Fibroblast of skin of right biceps (primary cell): Measurements from ENCODE around the gene ITGAE.
"Not testable (repeated sequence)": the region's sequence is repeated elsewhere in the genome, so short reads cannot be mapped to it uniquely, and the experiment has no call there.

ENCODE experiments used
- DNase-seq: peaks from one replicate; pipeline ENCODE4 v3.0.0-alpha.2; 2013

ITGAE gene

DNA sequence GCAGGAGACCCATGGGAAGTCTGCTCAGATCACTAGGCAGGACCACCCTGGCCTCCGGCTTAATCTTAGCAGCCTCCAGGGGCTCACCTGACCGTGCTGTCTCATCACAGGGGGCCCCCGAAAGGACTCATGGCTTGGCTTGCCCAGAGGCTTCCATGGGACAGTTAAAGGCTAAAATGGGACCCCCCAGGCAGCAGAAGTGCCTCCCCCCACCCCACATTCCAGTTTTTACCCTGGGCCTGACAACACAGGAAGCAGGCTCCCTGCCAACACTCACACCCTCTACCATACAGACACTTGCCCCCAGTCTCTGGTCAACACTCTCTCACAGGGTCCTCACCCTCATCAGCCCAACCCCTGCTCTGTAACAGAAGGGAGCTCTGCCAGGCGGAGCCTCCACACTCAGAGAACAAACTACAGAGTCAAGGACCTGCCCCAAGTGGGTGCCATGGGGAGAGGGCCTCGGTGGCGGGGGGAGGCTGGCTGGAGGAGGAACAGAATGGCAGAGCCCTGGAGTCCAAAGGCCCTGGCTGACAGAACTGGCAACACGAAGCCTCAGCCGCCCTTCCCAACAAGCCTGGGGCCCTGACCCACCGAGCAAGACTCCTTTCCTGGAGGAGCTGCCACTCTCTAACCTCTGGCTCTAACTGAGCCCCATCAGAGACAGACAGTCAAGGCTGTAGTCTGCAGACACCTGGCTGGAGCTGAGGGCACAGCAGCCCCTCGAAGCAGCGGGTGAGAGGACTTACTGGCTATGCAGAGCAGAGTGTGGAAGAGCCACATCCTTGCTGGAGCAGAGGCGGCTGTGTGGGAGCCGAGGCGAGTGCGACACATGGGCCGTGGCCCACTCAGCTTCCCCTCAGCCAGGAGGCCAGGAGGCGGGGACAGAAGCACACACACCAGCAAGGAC, at the start of gene ITGAE:
ITGAE (minus strand) TSS at position 827 of the 910 bp plus-strand sequence; CDS start at position 783, 44 bp downstream.
- DNase-seq, result no peak

- DNase-seq, result peak; percentile 15
Observed at GRCh38 chr17:3848229-3848835, 47.3 kb upstream of the ITGAE start.

DNA sequence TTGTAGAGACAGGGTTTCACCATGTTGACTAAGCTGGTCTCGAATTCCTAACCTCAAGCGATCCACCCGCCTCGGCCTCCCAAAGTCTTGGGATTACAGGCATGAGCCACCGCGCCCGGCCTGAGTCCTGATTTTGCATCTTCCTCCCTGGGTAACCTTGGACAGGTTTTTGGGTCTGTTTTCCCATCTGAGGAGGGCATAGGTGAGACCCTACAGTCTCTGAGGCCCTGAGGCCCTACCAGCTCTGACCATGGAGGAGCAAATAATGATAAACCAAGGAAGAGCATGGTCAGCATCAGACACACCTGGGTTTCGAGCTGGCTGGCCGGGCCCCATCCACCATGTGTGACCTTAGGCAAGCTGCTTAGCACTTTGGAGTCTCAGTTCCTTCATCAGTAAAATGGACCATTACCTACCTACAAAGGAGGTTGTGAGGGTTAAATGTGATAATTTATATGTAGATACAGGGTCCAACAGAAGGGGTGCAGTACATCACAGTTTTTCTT, 46.2 kb upstream of the ITGAE start:
- DNase-seq, result no peak

DNA sequence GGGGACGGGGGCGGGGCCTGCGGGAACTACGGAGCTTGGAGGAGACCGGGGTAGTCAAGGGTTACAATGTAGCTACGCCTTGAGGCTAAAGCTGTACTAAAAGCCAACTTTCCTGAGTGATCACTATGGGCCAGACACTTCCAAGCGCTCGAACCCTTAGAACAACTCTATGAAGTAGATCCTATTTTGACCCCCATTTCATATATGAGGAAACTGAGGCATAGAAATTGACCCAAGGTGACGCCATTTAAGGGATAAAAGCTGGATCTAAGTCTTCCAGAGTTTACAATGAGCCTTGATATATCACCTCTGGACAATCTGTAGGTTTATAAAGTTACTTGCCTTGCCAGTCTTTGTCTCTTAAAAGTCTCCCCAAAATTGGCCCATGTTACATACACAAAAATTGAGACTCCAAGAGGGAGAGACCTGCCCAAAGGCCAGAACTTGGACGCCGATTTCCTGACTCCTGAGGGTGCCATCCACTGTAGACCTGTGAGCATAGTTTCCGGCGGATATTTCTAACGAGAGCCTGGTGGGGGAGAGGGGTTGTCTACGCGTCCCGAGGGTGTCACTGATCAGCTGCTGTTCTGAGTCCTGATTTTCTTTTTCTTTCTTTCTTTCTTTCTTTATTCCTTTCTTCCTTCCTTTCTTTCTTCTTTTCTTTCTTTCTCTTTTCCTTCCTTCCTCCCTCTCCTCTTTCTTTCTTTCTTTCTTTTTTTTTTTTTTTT, 45.6 kb upstream of the ITGAE start:
- DNase-seq, result no peak

GRCh38 chr17:3845621-3846436, 44.8 kb upstream of the ITGAE start, which contains the start of gene NCBP3:
NCBP3 (minus strand) TSS chr17:3846246; CDS start chr17:3846223, 23 bp downstream.
- DNase-seq, result peak; percentile 92

GRCh38 chr17:3845291-3845620, 44.3 kb upstream of the ITGAE start:
- peak; percentile 7 for DNase-seq

GRCh38 chr17:3844556-3844955, 43.6 kb upstream of the ITGAE start:
- DNase-seq, result not testable (repeated sequence)

GRCh38 chr17:3843935-3844516, 43.0 kb upstream of the ITGAE start:
- DNase-seq, result peak; percentile 36

DNA sequence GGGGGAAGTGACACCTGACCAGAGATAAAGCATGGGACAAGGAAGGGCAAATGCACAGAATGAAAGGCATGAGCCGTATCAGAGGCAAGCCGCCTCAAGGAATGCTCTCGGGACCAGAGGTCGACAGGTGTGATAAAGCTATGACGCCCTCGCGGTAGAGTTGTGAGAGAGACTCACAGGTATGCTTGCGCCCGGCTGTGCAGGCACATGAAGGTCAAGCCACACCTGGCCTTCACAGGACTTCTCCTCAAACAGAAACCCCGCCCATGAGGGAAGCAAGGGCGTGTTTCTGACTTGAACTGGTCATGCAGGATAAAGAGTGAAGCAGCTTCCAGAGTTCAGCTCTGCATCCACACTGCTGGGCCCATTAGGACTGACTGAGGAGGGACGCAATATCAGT, 37.2 kb upstream of the ITGAE start:
- DNase-seq, result no peak

DNA sequence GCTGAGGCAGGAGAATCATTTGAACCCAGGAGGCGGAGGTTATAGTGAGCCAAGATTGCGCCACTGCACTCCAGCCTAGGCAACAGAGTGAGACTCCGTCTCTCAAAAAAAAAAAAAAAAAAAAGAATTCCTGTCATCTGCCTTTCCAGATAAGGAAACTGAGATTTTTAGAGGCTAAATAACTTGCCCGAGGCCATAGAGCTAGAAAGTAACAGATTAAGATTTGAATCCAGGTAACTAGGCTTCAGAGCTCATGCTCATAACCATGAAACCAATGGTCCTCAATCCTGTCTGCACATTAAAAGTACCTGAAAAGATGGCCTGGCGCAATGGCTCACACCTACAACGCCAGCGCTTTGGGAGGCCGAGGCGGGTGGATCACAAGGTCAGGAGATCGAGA, 35.6 kb upstream of the ITGAE start:
- DNase-seq, result no peak

- DNase-seq, result no peak
Observed at GRCh38 chr17:3835410-3836229, 34.6 kb upstream of the ITGAE start.

DNA sequence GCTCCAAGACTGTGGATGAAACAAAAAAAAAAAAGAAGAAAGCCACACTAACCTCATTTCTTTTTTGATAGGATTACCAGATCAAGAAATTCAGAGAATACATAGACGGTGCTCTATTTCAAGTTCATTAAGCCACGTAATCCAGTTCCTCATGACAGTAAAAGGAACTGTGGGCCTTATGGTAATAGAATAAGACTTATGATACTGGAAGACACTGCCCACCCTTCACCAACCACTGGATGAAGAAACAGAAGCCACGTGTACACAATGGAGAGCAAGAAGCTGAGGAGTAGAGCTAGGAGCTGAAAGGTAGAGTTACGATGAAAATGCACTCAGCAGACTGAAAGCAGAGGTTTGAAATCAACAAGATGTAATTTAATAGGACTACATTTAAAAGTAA, 33.8 kb upstream of the ITGAE start:
- no peak for DNase-seq

GRCh38 chr17:3828852-3829232, 27.9 kb upstream of the ITGAE start:
- no peak for DNase-seq

GRCh38 chr17:3828151-3828851, 27.3 kb upstream of the ITGAE start:
- DNase-seq, result no peak

GRCh38 chr17:3827124-3827773, 26.3 kb upstream of the ITGAE start:
- peak; percentile 73 for DNase-seq

DNA sequence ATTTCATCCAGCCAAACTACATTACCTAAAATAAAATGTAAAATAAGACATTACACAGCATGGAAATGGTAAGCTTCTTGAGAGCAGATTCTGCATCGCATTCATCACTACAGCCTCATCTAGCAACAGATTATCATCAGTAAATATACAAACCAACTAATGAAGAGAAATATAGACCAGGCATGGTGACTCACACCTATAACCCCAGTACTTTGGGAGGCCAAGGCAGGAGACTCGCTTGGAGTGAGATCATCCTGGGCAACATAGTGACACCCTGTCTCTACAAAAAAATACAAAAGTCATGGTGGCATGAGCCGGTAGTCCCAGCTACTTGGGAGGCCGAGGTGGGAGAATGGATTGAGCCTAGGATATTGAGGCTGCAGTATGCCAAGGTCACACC, 25.2 kb upstream of the ITGAE start:
- peak; percentile 41 for DNase-seq

GRCh38 chr17:3821101-3821500, 20.1 kb upstream of the ITGAE start:
- DNase-seq, result no peak

DNA sequence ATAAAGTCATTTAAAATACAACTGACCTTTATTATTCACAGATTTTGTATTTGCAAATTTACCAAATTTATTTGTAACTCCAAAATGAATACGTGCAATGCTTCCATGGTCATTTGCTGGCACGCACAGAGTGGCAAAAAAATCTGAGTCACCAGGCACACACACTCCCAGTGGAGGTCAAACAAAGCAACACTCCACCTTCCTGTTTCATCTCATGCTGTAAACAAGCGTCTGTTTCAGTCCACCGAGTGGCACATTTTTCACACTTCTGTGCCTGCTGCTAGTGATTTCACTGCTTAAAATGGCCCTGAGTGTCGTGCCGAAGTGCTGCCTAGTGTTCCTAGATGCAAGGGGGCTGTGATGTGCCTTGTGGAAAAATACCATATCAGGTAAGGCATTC, 17.8 kb upstream of the ITGAE start:
- no peak for DNase-seq

DNA sequence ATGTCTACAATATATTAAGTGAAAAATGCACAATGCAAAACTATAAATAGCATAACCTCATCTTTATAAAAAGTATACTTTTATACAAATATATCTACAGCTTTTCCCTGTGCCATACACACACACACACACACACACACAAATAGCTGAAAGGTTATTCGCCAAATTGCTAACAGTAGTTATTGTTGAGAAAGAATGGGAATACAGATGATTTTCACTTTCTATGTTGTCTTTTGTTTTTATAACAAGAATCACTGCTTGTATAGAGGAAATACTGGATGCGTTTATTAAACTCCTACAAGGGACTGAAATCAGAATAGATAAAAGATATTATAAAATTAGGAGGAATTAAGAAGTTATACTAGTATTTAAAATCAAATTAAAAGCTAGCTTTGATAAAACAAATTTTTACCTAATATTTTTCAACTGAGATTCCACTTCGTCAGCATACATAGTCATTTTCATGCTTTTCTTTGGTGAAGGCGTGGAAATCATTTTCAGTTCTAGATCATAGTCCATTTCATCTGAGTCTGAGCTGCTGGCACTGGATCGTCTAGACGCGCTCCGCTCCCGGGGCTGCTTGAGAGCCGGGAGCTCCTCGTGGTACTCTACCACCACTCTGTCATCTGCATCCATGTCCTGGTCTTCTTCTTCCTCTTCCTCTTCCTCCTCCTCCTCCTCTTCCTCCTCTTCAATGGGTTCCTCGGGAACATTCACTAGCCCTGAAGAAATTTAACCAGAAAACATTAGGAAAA, 17.0 kb upstream of the ITGAE start:
- DNase-seq, result no peak
